ENCODE data around the gene SLC2A14.
"Not testable (repeated sequence)": the region's sequence is repeated elsewhere in the genome, so short reads cannot be mapped to it uniquely, and the experiment has no call there.

SLC2A14 gene

DNA sequence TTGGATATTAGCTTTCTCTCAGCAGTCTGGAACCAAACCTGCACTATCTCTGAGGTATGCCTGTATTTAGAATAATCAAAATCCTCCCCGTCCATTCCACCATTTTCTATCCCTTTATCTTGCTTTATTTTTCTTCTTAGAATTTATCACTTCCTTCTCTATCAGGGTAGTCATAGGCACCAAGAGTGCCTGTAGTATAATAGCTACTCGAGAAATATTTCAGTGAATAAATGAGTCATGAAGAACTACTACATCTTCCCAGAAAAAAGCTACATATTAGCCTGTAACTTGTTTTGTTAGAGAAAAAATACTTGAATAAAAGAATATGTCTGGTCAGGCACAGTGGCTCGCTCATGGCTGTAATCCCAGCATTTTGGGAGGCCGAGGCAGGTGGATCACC, 4.3 kb downstream of the SLC2A14 start:
- DNase-seq: no peak

DNA sequence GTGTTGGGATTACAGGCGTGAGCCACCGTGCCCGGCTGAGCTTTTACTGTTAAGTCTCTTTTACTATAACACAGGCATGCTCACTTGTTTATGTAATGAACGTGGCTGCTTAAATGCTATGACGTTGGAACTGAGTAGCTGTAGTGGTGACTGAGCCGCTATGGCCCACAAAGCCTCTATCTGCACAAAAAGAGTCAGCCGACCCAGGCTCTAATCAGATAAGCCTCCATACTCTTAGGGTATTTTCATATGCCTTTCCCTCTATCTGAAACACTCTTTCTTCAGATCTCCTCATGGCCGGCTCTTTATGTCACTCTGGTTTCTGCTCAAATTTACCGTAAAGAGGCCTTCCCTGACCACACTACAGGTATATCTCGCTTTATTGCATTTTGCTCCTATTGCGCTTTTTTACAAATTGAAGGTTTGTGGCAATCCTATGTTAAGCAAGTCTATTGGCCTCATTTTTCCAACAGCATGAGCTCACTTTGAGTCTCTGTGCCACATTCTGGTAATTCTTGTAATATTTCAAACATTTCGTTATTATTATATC, 8.0 kb downstream of the SLC2A14 start:
- DNase-seq: no peak

DNA sequence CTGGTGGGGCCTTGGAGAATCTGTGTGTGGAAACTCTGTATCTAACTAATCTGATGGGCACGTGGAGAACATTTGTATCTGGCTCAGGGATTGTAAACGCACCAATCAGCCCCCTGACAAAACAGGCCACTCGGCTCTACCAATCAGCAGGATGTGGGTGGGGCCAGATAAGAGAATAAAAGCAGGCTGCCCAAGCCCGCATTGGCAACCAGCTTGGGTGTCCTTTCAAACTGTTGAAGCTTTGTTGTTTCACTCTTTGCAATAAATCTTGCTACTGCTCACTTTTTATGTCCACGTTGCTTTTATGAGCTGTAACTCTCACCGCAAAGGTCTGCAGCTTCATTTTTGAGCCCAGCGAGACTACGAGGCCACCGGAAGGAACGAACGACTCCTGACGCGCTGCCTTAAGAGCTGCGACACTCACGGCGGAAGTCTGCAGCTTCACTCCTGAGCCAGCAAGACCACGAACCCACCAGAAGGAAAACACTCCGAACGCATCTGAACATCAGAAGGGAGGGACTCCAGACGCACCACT, 9.8 kb downstream of the SLC2A14 start:
- DNase-seq: not testable (repeated sequence)

DNA sequence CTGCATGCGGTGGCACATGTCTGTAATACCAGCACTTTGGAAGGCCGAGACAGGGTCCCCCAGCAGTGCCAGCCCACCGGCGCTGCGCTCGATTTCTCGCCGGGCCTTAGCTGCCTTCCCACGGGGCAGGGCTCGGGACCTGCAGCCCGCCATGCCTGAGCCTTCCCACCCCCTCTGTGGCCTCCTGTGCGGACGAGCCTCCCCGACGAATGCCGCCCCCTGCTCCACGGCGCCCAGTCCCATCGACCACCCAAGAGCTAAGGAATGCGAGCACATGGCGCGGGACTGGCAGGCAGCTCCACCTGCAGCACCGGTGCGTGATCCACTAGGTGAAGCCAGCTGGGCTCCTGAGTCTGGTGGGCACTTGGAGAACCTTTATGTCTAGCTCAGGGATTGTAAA, 10.4 kb downstream of the SLC2A14 start:
- not testable (repeated sequence) for DNase-seq

DNA sequence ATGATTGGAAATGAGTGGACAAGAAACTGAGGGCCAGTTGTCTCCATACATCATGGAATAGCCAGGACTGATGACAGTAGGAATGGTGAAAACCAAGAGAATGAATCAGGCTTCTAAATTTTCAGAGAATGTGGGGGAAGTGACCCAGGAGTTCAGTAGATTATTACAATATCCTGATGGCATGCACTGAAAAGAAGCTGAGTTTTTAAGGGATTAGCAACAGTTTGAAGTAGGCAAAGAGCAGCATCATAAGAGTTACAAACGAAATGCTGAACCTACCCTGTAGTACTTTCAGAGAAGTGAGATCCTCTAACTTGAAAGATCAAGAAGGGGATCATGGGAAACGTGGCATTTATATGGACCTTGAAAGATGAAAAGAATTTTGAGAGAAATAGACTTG, 13.2 kb downstream of the SLC2A14 start:
- DNase-seq: no peak

DNA sequence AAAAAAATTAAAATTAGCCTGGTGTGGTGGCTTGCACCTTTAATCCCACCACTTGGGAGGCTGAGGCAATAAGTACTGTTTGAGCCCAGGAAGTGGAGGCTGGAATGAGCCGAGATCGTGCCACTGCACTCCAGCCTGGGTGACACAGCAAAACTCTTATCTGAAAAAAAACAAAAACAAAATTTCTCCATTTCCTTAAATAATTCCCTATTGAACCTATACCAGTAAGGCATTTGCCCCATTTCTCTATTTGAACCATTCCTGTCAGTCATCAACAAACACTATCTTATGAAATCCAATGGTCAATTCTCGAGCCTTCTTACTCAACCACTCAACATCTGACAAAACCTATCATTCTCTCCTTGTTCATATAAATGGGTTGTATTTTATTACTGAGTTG, 14.7 kb downstream of the SLC2A14 start:
- DNase-seq: peak; percentile 66

DNA sequence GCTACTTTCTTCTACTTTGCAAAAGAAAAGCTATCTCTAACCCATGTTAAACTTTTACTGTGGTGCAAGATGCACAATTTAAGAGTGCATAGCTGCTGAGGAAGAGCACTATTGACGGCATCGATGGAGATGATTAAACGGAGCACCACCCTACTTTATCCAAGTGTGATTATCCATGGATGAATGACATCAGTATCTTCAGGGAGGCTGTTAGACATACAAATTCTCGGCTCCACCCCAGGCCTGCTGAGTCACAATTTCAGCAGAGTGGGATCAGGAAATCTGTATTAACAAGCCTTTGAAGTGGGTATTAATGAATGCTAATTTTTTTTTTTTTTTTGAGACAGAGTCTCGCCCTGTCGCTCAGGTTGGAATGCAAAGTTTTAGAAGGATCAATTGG, 16.2 kb downstream of the SLC2A14 start:
- no peak for DNase-seq

DNA sequence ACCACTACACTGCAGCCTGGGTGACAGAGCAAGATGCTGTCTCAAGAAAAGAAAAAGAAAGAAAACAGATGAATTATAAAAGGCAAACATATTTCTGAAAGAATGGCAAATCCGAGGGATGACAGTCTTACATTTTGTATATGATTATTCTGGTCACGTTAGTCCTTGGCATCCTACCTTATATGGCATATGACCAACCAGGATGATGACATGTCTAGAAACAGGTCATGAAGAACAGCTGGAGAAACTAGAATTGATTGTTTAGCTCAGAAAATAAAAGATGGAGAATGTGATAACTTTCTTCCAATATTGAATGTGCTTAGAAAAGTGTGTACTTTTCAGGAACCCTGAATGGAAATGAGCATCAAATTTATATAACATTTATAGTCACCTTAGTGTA, 19.2 kb downstream of the SLC2A14 start:
- DNase-seq: no peak

DNA sequence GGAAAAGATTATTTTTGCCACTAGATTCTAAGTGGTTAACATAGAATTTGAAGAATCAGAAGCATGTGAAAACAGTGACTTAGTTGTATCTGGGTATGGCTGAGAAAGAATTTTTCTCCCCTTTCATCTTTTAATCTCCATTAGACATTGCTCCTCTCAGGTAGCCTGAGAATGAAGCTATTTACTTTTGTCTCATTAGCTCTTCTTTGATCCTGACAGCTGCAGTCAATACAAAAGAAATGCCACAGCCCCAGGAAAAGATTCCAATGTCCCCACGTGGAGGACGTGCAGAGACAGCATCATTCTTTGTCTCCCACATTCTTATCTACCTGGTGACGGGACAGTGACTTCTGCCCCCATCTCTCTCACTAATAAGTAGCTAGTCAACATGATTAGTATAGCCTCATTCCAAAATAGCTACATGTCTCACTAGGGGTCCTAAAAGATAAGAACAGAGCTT, 21.1 kb downstream of the SLC2A14 start:
- DNase-seq: not testable (repeated sequence)

DNA sequence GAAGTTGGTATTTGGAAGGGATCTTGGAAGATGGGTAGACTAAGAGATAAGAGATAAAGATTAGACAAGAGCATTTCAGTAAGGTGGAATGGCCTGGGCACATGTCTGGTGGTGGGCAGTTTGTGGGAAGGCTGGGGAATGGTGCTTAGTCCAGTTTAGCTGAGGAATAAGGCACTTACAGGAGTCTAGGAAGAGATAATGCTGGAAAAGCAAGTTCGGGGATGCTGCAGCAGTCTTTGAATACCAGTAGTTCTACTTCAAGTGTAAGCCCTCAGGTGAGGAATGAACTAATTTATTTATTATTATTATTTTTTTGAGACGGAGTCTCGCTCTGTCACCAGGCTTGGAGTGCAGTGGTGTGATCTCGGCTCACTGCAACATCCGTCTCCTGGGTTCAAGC, 22.6 kb downstream of the SLC2A14 start:
- DNase-seq: not testable (repeated sequence)

DNA sequence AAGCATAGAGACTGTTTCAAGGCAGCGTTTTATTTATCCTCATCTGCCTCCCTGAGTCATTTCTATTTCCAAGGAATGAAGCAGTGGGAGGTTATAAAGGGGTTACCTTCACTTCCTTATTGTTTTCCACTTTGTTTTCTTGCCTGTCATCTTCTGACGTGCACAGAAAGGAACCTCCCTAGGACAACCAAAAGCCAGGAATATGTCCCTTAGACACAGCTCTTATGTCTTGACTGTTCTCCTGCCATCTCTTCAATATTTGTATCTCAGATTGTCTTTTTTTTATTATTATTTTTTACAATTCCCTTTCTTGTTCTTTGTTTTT, 24.7 kb downstream of the SLC2A14 start:
- not testable (repeated sequence) for DNase-seq

DNA sequence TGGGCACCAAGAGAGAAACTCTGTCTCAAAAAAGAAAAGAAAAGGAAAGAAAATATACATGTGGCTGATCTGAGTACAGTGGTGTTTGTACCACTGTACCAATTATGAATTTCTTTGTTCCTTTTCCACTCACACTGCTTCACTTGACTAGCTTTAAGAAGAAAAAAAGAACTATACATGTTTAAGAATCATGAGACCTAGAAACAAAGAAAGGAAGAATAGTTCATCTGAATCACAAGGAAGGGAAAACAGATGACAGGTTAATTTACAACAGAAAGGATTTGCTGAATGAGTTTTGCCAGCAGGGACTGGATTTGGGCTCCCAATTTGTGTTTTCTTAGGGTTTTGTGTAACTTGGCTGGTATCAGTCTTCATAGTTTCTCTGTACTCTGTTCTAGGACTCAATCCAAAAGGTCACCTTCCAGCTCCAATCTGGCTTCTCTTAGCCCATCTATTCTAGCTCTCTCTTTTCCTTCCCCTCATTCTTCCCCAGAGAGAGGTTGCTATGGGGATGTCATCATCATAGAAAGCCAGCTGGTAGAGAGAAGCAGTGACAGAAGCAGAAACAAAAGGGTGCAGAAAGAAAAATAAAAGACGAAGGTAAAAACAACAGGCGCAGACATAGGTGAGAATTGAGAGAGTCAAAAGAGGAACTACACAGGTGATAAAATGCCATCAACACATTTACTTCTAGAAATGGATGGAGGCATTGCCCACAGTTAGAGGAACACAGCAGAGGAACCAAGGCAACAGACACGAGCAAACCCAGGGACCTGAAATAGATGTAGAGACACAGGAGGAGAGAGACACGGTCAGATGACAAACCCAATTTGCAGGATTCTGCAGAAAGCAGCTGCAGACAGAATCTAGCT, 25.3 kb downstream of the SLC2A14 start:
- DNase-seq: not testable (repeated sequence)

DNA sequence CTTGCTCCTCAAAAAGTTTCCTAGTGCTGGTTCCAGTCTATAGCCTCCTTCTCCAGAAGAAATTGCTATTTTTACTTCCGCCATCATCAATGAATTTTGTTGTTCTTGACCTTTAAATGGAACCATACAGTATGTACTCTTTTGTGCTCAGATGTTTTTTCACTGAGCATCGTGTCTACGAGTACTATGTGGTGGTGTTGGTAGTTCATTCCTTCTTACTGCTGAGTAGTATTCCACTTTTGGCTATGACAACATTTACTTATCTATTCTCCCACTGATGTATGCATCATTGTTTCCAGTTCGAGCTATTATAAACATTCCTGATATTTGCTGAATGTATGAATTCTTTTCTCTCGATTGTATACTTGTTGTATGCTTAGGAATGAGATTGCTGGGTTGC, 28.6 kb downstream of the SLC2A14 start:
- DNase-seq: no peak

DNA sequence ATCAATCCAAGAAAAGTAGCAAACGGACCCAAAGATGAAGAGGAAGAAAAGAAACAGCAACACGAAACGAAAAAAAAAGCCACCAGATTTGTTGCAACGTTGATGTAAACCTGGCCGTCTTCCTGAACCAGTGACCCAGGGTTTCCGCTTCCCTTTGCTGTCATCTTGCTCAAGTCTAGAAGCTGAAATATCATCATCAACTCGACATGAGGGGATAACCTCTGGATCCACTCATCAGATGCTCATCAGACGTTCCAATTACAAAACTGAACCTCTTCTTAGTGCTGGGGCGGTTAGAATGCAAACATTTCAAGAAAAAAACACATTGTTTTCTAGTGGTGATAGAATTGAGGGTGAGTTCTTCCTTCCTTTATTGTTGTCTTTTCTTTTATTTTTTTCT, 29.1 kb downstream of the SLC2A14 start:
- DNase-seq: peak; percentile 82

DNA sequence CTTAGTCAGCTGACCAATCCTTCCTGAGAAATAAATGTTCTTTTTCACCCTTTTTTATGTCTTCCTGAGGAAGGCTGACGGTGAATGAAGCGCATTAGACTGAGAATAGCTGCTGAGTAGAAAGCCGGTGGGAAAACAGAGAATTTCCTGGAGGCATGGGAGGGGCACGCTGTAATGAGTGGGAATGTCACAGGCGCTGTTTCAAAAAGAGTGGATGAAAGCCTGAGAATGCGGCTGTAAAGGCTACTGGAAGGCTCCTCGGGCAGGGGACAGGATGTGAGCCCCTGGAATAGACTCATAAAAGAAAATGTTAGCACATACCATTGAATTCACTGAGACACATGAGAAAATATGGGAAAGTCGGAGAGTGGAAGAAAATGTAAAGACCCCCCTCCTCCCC, 29.6 kb downstream of the SLC2A14 start:
- DNase-seq: not testable (repeated sequence)

DNA sequence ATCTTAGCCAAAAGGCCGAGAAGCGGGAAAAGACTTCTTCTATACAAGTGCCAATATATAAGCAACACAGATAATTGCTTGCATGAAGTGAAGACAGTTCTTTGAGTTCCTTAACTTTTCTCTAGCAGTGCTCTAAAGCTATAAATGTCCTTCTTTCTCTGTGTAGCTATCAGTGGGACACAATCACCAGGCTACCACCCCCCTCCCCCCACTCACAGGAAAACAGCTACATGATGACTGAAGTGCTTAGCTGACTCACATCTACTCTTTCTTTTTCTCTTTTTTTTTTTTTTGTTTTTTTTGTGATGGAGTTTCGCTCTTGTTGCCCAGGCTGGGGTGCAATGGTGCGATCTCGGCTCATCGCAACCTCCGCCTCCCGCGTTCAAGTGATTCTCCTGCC, 30.3 kb downstream of the SLC2A14 start:
- not testable (repeated sequence) for DNase-seq

DNA sequence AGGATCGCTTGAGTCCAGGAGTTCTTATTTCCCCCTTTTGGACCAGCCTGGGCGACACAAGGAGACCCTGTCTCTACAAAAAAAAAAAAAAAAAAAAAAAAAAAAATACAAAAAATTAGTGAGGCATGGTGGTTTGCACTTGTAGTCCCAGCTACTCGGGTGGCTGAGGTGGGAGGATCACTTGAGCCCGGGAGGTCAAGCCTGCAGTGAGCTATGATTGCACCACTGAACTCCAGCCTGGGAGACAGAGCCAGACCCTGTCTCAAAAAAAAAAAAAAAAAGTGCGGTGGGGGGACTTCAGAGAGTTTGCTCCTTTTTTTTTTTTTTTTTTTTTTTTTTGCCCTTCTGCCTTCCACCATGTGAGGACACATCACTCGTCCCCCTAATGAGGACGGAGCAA, 32.9 kb downstream of the SLC2A14 start:
- DNase-seq: not testable (repeated sequence)

DNA sequence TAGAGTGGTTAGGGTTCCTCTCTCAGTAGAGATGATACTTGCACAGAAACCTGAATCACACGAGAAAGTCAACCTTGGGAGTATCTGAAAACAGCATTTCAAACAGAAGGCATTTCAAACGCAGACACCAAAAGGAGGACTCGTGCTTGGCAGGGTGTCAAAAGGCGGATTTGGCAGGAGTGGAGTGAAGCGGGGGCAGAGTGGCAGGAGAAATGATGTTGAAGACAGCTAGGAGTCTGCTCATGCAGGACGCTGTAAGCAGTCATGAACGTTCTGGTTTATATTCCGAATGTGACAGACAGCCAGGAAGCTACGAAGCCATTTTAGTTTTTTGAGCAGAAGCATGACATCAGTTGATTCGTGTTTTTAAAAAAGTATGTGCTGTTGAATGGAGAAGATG, 33.5 kb downstream of the SLC2A14 start:
- DNase-seq: not testable (repeated sequence)

DNA sequence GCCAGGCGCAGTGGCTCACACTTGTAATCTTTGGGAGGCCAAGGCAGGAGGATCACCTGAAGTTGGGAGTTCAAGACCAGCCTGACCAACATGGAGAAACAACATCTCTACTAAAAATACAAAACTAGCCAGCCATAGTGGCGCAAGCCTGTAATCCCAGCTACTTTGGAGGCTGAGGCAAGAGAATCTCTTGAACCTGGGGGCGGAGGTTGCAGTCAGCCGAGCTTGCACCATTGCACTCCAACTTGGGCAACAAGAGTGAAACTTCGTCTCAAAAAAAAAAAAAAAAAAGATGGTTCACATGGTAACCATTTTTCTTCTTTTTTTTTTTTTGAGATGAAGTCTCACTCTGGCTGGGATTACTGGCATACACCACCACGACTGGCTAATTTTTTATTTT, 35.3 kb downstream of the SLC2A14 start:
- DNase-seq: peak; percentile 93

DNA sequence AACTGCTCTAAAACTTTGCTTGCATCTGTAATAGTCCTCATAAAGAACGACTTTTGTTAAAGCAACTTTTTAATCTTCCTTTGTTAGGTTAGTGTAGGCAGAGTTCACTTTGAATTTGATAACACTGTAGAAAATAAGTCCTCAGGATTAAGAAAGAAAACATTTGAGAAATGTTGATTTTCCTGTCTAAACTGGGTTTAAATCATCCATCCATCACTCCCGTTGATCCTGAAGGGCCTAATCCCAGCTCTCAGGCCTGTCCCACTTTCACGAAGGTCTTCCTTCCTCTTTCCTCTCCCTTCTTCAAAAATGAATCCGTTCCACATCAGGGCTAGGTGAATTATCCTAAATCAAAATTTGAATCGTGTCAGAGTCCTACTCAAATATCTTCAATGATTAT, 36.9 kb downstream of the SLC2A14 start:
- DNase-seq: no peak

DNA sequence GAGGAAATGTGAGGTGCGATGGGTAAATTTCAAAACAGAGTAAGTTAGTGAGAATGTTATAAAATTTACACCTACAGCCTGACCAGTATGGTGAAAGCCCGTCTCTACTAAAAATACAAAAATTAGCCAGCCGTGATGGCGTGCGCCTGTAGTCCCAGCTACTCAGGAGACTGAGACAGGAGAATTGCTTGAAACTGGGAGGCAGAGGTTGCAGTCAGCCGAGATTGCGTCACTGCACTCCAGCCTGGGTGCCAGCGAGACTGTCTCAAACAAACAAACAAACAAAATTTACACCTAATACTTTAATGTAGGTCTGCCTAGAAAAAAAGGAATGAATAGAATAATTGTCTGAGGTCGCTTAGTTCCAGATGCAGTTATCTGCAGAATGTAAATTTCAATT, 37.6 kb downstream of the SLC2A14 start:
- no peak for DNase-seq

DNA sequence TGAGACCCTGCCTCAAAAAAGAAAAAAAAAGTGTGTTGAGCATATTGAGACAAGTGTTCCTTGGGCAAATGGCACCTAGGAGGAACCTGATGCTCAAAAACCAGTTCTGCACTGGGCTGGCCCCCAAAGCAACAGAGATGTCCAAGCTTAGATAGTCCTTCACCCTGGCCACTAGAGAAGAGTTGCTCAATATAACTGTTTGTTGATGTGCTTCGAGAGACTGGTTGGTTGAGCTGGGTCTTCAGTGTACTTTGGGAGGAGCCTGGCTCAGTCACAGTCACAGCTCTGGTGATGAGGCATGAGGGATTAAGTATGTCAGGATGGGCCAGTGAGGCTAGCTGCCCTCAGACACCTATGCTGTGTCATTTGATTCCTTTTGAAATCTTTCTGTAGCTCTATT, 38.0 kb downstream of the SLC2A14 start:
- peak; percentile 28 for DNase-seq

DNA sequence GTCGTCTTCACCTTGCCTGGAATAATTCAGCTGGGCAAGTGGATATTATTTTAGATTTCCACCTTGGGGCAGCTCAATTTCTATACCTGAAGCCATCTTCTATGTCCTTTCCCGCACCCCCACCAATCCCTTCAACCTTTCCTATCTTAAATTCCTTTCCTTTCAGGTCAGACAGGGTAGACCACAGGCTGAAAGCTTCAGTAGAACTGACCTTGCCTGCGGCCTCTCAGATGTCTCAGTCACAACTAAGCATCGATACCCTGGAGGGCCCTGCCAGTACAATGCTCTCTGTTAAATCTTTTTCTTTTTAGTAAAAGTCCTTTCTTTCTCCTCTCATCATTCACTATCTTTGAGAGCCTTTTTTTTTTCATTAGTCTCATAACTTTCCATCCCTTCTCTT, 38.9 kb downstream of the SLC2A14 start:
- DNase-seq: no peak

DNA sequence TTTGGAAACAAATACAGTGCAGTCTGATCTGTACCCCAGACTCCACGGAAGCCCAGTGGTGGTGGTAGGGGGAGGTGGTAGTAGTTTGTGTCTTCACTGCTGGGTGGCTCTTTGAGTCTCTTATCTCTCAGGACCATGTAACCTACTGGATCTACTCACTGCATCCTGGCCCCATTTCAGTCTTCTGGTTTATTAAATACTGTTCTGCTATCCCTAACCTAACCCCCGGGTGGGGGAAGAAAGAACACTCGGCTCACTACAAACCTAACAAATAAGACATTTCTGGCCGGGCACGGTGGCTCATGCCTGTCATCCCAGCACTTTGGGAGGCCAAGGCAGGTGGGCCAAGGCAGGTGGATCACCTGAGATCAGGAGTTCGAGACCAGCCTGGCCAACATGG, 39.5 kb downstream of the SLC2A14 start:
- not testable (repeated sequence) for DNase-seq

Data from inflammatory macrophage treated with lipopolysaccharide for 4 hours (primary cell).